H9 (cell line): Measurements from ENCODE around the gene DNLZ. TPM values are rescaled to one million over a fixed set of nuclear protein-coding genes. Genes with fewer than 3 reads are reported as not detected.

Experiments used
- DNase-seq: peaks from one replicate; pipeline ENCODE4 v3.0.0-alpha.2; 2017
- H2AFZ ChIP-seq: one replicate; pipeline ENCODE4 v1.6.1; 2013; ENCODE audit warnings: mild to moderate bottlenecking, low read length, control low read depth, moderate library complexity
- H2AK5ac ChIP-seq: 2 replicates; pipeline ENCODE4 v1.6.1; 2013; ENCODE audit warnings: low read length, control low read depth, mixed read lengths; ENCODE audit not compliant: insufficient read length
- H2BK120ac ChIP-seq: one replicate; pipeline ENCODE4 v1.6.1; 2013; ENCODE audit warnings: low read depth, mild to moderate bottlenecking, low read length, control low read depth, inconsistent platforms; ENCODE audit not compliant: poor library complexity, severe bottlenecking
- H2BK12ac ChIP-seq: 2 replicates; pipeline ENCODE4 v1.6.1; 2013; ENCODE audit warnings: low read length, control low read depth, mixed read lengths, low read depth; ENCODE audit not compliant: insufficient read length
- H2BK15ac ChIP-seq: 2 replicates; pipeline ENCODE4 v1.6.1; 2013; ENCODE audit warnings: low read depth, low read length, control low read depth
- H2BK20ac ChIP-seq: one replicate; pipeline ENCODE4 v1.6.1; 2013; ENCODE audit warnings: low read depth, mild to moderate bottlenecking, low read length, control low read depth, inconsistent platforms; ENCODE audit not compliant: poor library complexity, severe bottlenecking
- H2BK5ac ChIP-seq: 2 replicates; pipeline ENCODE4 v1.6.1; 2013; ENCODE audit warnings: low read length, control low read depth, mixed read lengths; ENCODE audit not compliant: insufficient read length
- H3K14ac ChIP-seq: 2 replicates; pipeline ENCODE4 v1.6.1; 2013; ENCODE audit warnings: low read length, control low read depth; ENCODE audit not compliant: insufficient read depth
- H3K18ac ChIP-seq: 2 replicates; pipeline ENCODE4 v1.6.1; 2013; ENCODE audit warnings: low read depth, mild to moderate bottlenecking, mixed read lengths, low read length, control low read depth; ENCODE audit not compliant: insufficient read length
- H3K23ac ChIP-seq: 2 replicates; pipeline ENCODE4 v1.6.1; 2013; ENCODE audit warnings: low read length, control low read depth, mixed read lengths, low read depth; ENCODE audit not compliant: insufficient read length
- H3K23me2 ChIP-seq: 2 replicates; pipeline ENCODE4 v1.6.1; 2013; ENCODE audit warnings: low read depth, mild to moderate bottlenecking, mixed read lengths, low read length, control low read depth; ENCODE audit not compliant: insufficient read length, poor library complexity, severe bottlenecking
- H3K27ac ChIP-seq: 2 replicates; pipeline ENCODE4 v1.5.1; 2013; ENCODE audit warnings: low read length, control low read depth, mixed read lengths, low read depth; ENCODE audit not compliant: insufficient read length
- H3K27me3 ChIP-seq: 2 replicates; pipeline ENCODE4 v1.6.1; 2013; ENCODE audit warnings: low read length, control low read depth, inconsistent platforms; ENCODE audit not compliant: insufficient read depth
- H3K4ac ChIP-seq: 2 replicates; pipeline ENCODE4 v1.6.1; 2013; ENCODE audit warnings: low read depth, mild to moderate bottlenecking, control low read depth, inconsistent platforms, low read length, moderate library complexity
- H3K4me1 ChIP-seq: 2 replicates; pipeline ENCODE4 v1.6.1; 2013; ENCODE audit warnings: low read length, control low read depth, inconsistent platforms; ENCODE audit not compliant: insufficient read depth
- H3K4me2 ChIP-seq: 2 replicates; pipeline ENCODE4 v1.6.1; 2013; ENCODE audit warnings: low read length, control low read depth, mixed read lengths; ENCODE audit not compliant: insufficient read length, insufficient read depth
- H3K56ac ChIP-seq: 2 replicates; pipeline ENCODE4 v1.6.1; 2013; ENCODE audit warnings: low read depth, mild to moderate bottlenecking, mixed read lengths, low read length, control low read depth; ENCODE audit not compliant: insufficient read length
- H3K79me1 ChIP-seq: 2 replicates; pipeline ENCODE4 v1.6.1; 2013; ENCODE audit warnings: low read depth, mild to moderate bottlenecking, moderate library complexity, low read length, control low read depth, inconsistent platforms; ENCODE audit not compliant: insufficient read depth, poor library complexity, severe bottlenecking
- H3K79me2 ChIP-seq: 2 replicates; pipeline ENCODE4 v1.6.1; 2013; ENCODE audit warnings: low read length, control low read depth, inconsistent platforms; ENCODE audit not compliant: insufficient read depth
- H3K9ac ChIP-seq: 2 replicates; pipeline ENCODE4 v1.6.1; 2013; ENCODE audit warnings: low read length, control low read depth, mixed read lengths; ENCODE audit not compliant: insufficient read length; ENCODE audit errors: extremely low read depth
- H3K9me3 ChIP-seq: one replicate; pipeline ENCODE4 v1.6.1; 2013; ENCODE audit warnings: low read depth, low read length, inconsistent platforms; ENCODE audit not compliant: control insufficient read depth
- H3T11ph ChIP-seq: one replicate; pipeline ENCODE4 v1.6.1; 2013; ENCODE audit warnings: mild to moderate bottlenecking, low read length, control low read depth, inconsistent platforms
- H4K20me1 ChIP-seq: one replicate; pipeline ENCODE4 v1.6.1; 2013; ENCODE audit not compliant: control insufficient read depth, insufficient read length, insufficient read depth
- H4K5ac ChIP-seq: 2 replicates; pipeline ENCODE4 v1.6.1; 2013; ENCODE audit warnings: low read depth, mild to moderate bottlenecking, mixed read lengths, low read length, control low read depth; ENCODE audit not compliant: insufficient read length
- H4K8ac ChIP-seq: replicated peaks from 2 replicates; pipeline ENCODE4 v1.6.1; 2013; ENCODE audit warnings: low read length, control low read depth, mixed read lengths, low read depth; ENCODE audit not compliant: insufficient read length
- H4K91ac ChIP-seq: 2 replicates; pipeline ENCODE4 v1.6.1; 2013; ENCODE audit warnings: low read depth, mild to moderate bottlenecking, moderate library complexity, mixed read lengths, low read length, control low read depth; ENCODE audit not compliant: insufficient read length
- H3K27ac Mint-ChIP-seq, 3 experiments: 2 replicates in 2 of 3; 3 replicates in 1 of 3; pipeline ENCODE4 v1.8.0; 2020 to 2021; ENCODE audit warnings: mixed read lengths in 3 of 3, mild to moderate bottlenecking in 1 of 3, moderate library complexity in 1 of 3
- H3K27me3 Mint-ChIP-seq: 2 replicates; pipeline ENCODE4 v1.8.0; 2021; ENCODE audit warnings: low read depth, mild to moderate bottlenecking, moderate library complexity, mixed read lengths
- H3K36me3 Mint-ChIP-seq, 3 experiments: 2 replicates in 2 of 3; 3 replicates in 1 of 3; pipeline ENCODE4 v1.8.0; 2020 to 2021; ENCODE audit warnings: low read depth in 3 of 3, mixed read lengths in 3 of 3; ENCODE audit not compliant: insufficient read depth in 1 of 3
- H3K4me1 Mint-ChIP-seq, 2 experiments: 2 replicates each; pipeline ENCODE4 v1.8.0; 2020; ENCODE audit warnings: mixed read lengths in 2 of 2
- H3K4me3 Mint-ChIP-seq, 2 experiments: 2 replicates in 1 of 2; 3 replicates in 1 of 2; pipeline ENCODE4 v1.8.0; 2020 to 2021; ENCODE audit warnings: mild to moderate bottlenecking in 2 of 2, mixed read lengths in 2 of 2, moderate library complexity in 1 of 2
- H3K9me3 Mint-ChIP-seq, 2 experiments: 2 replicates in 1 of 2; 3 replicates in 1 of 2; pipeline ENCODE4 v1.8.0; 2020; ENCODE audit warnings: mild to moderate bottlenecking in 2 of 2, mixed read lengths in 2 of 2, moderate library complexity in 1 of 2
- WGBS: extraction: QIAGEN DNeasy Blood & Tissue Kit; methylation state at CpG from one replicate; pipeline ENCODE4 v1.1.7; 2013; ENCODE audit warnings: missing lambda C conversion rate, low lambda C conversion rate, mixed read lengths; ENCODE audit not compliant: insufficient read length; ENCODE audit errors: extremely low coverage; 5-methylcytosine and 5-hydroxymethylcytosine counted together
- total RNA-seq: library from RNA; stranded (reverse); gene quantifications from 2 replicates; pipeline ENCODE4 v1.2.1, GENCODE V29; 2021
- TF ChIP-seq, protein P1 (sequence below): fragments of 200-600 bp; sonication (generic); conservative IDR thresholded peaks from 3 replicates; pipeline ENCODE4 v1.8.0; 2021; ENCODE audit warnings: antibody characterized with exemption, mild to moderate bottlenecking

DNLZ gene
- total RNA-seq, 1 experiment from 2014 or later = 24.8 TPM

DNA sequence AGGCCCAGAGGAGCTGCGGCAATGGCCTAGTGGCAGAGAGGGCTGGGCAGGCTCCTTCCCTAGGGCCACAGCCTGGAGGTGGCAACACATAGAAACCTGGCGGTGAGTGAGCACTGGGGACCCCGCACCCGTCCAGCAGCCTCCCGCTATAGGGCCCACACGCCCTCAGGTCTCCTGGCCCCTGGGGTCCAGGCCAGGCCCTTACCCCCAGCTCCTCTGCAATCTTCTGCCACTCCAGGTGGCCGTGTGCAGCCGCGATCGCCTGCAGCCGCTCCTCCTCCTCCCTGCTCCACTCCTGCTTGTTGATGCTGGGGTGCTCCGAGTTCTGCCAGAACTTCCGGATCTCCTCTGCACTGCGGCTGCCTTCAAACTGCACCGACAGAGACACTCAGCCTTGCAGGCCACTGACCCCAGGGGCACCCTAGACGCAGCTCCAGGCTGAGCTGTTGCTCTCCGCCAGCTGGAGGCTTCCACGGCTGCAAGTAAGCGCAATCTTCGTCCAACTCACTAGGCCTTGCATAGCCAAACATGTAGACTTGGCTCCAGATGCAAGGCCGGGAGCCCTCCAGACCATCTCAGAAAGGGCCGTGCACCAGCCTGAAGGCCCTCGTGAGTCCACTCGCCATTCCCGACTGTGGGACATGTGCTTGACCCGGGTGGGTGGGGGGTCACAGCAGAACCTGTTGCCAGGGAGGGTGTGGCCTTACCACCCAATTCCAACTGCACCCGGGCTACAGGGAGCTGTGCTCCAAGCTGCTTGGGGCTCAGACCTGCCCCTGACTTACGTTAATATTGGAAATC lies 28.4 kb upstream of the DNLZ start:
- Mint-ChIP-seq H3K9me3 (no peaks in the 10 kb centered on the region), H3K27me3 (no peaks in the 10 kb centered on the region), H3K4me3 (no peak overlapping the region), H3K4me1 (no peaks in the 10 kb centered on the region), H3K36me3 (peaks cover 48 to 79% (median 75%) of the 10 kb centered on the region in 3 experiments; a peak in 6 of 7 replicates), H3K27ac (peak overlapping the region in 1 of 3 experiments; percentile 73; a peak in 1 of 7 replicates)
- Histone ChIP-seq H3K9me3 (no peaks in the 10 kb centered on the region), H3K56ac (no peak overlapping the region), H3K4me2 (no peak overlapping the region), H3K4ac (no peak overlapping the region), H3K79me2 (no peaks in the 10 kb centered on the region), H4K8ac (no peak overlapping the region), H2AFZ (no peak overlapping the region), H2BK120ac (no peak overlapping the region), H3T11ph (no peak overlapping the region), H2BK20ac (no peak overlapping the region), H2BK15ac (no peak overlapping the region), H2AK5ac (no peak overlapping the region), H3K9ac (no peak overlapping the region), H3K14ac (no peak overlapping the region), H3K23me2 (no peaks in the 10 kb centered on the region), H3K4me1 (no peaks in the 10 kb centered on the region), H4K5ac (no peak overlapping the region), H3K27me3 (no peaks in the 10 kb centered on the region), H3K79me1 (no peaks in the 10 kb centered on the region), H3K23ac (no peak overlapping the region), H2BK12ac (no peak overlapping the region), H4K91ac (no peak overlapping the region), H3K18ac (no peak overlapping the region), H2BK5ac (no peak overlapping the region), H4K20me1 (no peaks in the 10 kb centered on the region), H3K27ac (no peak overlapping the region)
- TF ChIP-seq, protein P1, sequence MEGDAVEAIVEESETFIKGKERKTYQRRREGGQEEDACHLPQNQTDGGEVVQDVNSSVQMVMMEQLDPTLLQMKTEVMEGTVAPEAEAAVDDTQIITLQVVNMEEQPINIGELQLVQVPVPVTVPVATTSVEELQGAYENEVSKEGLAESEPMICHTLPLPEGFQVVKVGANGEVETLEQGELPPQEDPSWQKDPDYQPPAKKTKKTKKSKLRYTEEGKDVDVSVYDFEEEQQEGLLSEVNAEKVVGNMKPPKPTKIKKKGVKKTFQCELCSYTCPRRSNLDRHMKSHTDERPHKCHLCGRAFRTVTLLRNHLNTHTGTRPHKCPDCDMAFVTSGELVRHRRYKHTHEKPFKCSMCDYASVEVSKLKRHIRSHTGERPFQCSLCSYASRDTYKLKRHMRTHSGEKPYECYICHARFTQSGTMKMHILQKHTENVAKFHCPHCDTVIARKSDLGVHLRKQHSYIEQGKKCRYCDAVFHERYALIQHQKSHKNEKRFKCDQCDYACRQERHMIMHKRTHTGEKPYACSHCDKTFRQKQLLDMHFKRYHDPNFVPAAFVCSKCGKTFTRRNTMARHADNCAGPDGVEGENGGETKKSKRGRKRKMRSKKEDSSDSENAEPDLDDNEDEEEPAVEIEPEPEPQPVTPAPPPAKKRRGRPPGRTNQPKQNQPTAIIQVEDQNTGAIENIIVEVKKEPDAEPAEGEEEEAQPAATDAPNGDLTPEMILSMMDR = no peak
- no CpG with 5 or more reads among the region's 28 CpGs for WGBS
- DNase-seq = no peak
